HepG2 (cell line): Measurements from ENCODE around the gene LAMC1. TPM values are rescaled to one million over a fixed set of nuclear protein-coding genes. Genes with fewer than 3 reads are reported as not detected.
A peak's percentile ranks its signal among the peaks of the same experiment; 100 is the strongest.

Experiments used
- HCFC1 ChIP-seq: fragments of 150-350 bp; IDR thresholded peaks from 2 replicates; pipeline ENCODE4 v1.6.1; 2014; ENCODE audit warnings: low read depth, low read length
- HNF1A ChIP-seq, 2 experiments: sonication (generic) in 1 of 2; formaldehyde crosslinking in 1 of 2; IDR thresholded peaks; 2 replicates each; pipeline versions ENCODE4 v1.4.0 to v1.6.1; 2016 to 2020; ENCODE audit warnings: borderline replicate concordance in 1 of 2, low read depth in 1 of 2, mild to moderate bottlenecking in 1 of 2, missing genetic modification reagents in 1 of 2
- ISX ChIP-seq: sonication (generic); formaldehyde crosslinking; conservative IDR thresholded peaks from 2 replicates; pipeline ENCODE4 v1.5.0; 2020; ENCODE audit warnings: missing genetic modification reagents
- MEIS1 ChIP-seq: sonication (generic); formaldehyde crosslinking; IDR thresholded peaks from 2 replicates; pipeline ENCODE4 v1.9.0; 2021; ENCODE audit warnings: mild to moderate bottlenecking, missing genetic modification reagents, moderate library complexity, borderline replicate concordance
- MXD4 ChIP-seq: IDR thresholded peaks from 2 replicates; pipeline ENCODE4 v1.6.1; 2016; ENCODE audit warnings: mild to moderate bottlenecking, missing biosample characterization, missing genetic modification reagents
- NONO ChIP-seq, 2 experiments: fragments of 450-650 bp in 1 of 2; sonication (generic) in 1 of 2; formaldehyde crosslinking in 1 of 2; IDR thresholded peaks in 1 of 2; conservative IDR thresholded peaks in 1 of 2; 2 replicates each; pipeline versions ENCODE4 v1.6.1 to v1.8.0; 2017 to 2022; ENCODE audit warnings: mild to moderate bottlenecking in 1 of 2, missing genetic modification reagents in 1 of 2, moderate library complexity in 1 of 2
- PLSCR1 ChIP-seq: sonication (generic); formaldehyde crosslinking; IDR thresholded peaks from 2 replicates; pipeline ENCODE4 v1.5.0; 2020; ENCODE audit warnings: missing genetic modification reagents, mild to moderate bottlenecking, borderline replicate concordance
- TEAD3 ChIP-seq: optimal IDR thresholded peaks from 2 replicates; pipeline ENCODE3; 2016; ENCODE audit warnings: borderline replicate concordance
- TRIM24 ChIP-seq: sonication (generic); formaldehyde crosslinking; IDR thresholded peaks from 2 replicates; pipeline ENCODE4 v1.8.0; 2022; ENCODE audit warnings: mild to moderate bottlenecking, missing genetic modification reagents
- ZBTB7A ChIP-seq: sonication (generic); formaldehyde crosslinking; IDR thresholded peaks from 2 replicates; pipeline ENCODE4 v1.8.0; 2022; ENCODE audit warnings: mild to moderate bottlenecking, missing genetic modification reagents
- ZKSCAN8 ChIP-seq: IDR thresholded peaks from 2 replicates; pipeline ENCODE4 v1.6.1; 2016; ENCODE audit warnings: borderline replicate concordance, missing genetic modification reagents, missing compliant biosample characterization
- ZNF609 ChIP-seq: sonication (generic); formaldehyde crosslinking; IDR thresholded peaks from 2 replicates; pipeline ENCODE4 v1.4.0; 2020; ENCODE audit warnings: mild to moderate bottlenecking, missing genetic modification reagents, borderline replicate concordance
- ZSCAN31 ChIP-seq: sonication (generic); formaldehyde crosslinking; IDR thresholded peaks from 2 replicates; pipeline ENCODE4 v1.5.0; 2020; ENCODE audit warnings: low read depth, mild to moderate bottlenecking, missing genetic modification reagents
- polyA plus RNA-seq, 8 experiments: library from polyadenylated mRNA; depleted of rRNA in 3 of 8; stranded (reverse) in 7 of 8; unstranded in 1 of 8; fragments of >200 nt; fragmentation: Illumina TruSeq in 4 of 8; extraction: Trizol in 4 of 8; gene quantifications; 2 replicates each; pipeline versions ENCODE4 v1.2.1 to v1.2.3, GENCODE V29; 2011 to 2016; ENCODE audit warnings: low read depth in 4 of 8, missing spikeins in 1 of 8, mixed read lengths in 1 of 8; ENCODE audit not compliant: insufficient read depth in 1 of 8
- total RNA-seq, 5 experiments: library from RNA; depleted of rRNA; stranded (reverse); fragments of >200 nt; fragmentation: Illumina TruSeq; extraction: Trizol; gene quantifications; 2 replicates each; pipeline ENCODE4 v1.2.3, GENCODE V29; 2016; ENCODE audit warnings: low read depth in 1 of 5
- TF ChIP-seq, protein P1 (sequence below): sonication (generic); formaldehyde crosslinking; IDR thresholded peaks from 2 replicates; pipeline ENCODE4 v1.5.1; 2020; ENCODE audit warnings: mild to moderate bottlenecking, missing genetic modification reagents, moderate library complexity
- TF ChIP-seq, protein P2 (sequence below): sonication (generic); formaldehyde crosslinking; IDR thresholded peaks from 2 replicates; pipeline ENCODE4 v1.4.0; 2020; ENCODE audit warnings: missing genetic modification reagents

LAMC1 gene
- total and polyA plus RNA-seq, 2 of the 13 experiments (the other 11 are each of a cell fraction or from before 2014, with no cell fraction given) = 58.5 to 137 TPM

DNA sequence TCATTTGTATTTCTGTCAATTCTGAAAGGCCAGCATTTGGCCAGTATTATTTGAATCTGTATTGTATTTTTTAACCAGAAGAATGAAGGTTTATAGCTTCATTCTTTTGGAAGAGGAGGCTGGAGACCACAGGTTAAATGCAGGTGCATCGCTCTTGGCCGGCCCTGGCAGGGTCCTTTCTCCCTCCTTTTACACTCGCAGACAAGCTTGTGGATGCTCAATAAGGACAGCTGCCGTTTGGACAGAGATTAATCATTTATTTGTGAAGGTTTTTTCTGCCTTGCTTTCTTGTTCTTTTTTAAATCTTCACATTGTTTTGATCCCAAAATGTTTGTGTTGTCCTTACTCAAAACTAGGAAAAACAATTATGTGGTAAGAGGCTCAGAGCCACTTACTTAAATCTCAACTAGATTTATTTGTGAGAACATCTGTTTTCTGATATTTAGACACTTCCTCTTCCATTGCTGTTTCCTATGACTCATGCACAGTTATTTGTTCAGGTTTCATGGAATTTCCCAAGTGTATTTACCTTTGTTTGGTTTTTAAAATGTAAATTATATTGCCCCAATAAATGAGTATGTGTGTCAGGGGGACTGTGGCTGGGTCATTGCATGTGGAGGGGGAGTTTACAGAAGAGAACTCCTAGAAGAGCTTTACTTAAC is 116.2 kb downstream of the LAMC1 start (continued):
- no peak for TF ChIP-seq ZKSCAN8 (CRISPR knock-in tag)
- TF ChIP-seq, protein P1, sequence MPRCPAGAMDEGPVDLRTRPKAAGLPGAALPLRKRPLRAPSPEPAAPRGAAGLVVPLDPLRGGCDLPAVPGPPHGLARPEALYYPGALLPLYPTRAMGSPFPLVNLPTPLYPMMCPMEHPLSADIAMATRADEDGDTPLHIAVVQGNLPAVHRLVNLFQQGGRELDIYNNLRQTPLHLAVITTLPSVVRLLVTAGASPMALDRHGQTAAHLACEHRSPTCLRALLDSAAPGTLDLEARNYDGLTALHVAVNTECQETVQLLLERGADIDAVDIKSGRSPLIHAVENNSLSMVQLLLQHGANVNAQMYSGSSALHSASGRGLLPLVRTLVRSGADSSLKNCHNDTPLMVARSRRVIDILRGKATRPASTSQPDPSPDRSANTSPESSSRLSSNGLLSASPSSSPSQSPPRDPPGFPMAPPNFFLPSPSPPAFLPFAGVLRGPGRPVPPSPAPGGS (CRISPR knock-in tag) = no peak
- TF ChIP-seq ZBTB7A (CRISPR knock-in tag) = no peak
- no peak for TF ChIP-seq PLSCR1
- TF ChIP-seq NONO (IDR thresholded peaks at IDR 0.05) = no peak
- no peak for TF ChIP-seq NONO (CRISPR knock-in tag; conservative IDR thresholded peaks at IDR 0.05)
- TF ChIP-seq TEAD3 (CRISPR knock-in tag) = peak; percentile 34
- TF ChIP-seq ZSCAN31 (CRISPR knock-in tag) = no peak
- TF ChIP-seq HNF1A (IDR thresholded peaks at IDR 0.05; ENCODE audit: low read depth) = 0 out of 2 replicates have a peak, but pooled peaks have one; percentile 22
- TF ChIP-seq HNF1A (CRISPR knock-in tag; IDR thresholded peaks at IDR 0.05; ENCODE audit: borderline replicate concordance) = no peak
- TF ChIP-seq TRIM24 (CRISPR knock-in tag) = no peak
- TF ChIP-seq ISX (CRISPR knock-in tag) = no peak
- TF ChIP-seq, protein P2, sequence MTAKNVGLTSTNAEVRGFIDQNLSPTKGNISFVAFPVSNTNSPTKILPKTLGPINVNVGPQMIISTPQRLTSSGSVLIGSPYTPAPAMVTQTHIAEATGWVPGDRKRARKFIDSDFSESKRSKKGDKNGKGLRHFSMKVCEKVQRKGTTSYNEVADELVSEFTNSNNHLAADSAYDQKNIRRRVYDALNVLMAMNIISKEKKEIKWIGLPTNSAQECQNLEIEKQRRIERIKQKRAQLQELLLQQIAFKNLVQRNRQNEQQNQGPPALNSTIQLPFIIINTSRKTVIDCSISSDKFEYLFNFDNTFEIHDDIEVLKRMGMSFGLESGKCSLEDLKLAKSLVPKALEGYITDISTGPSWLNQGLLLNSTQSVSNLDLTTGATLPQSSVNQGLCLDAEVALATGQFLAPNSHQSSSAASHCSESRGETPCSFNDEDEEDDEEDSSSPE = no peak
- TF ChIP-seq HCFC1 = no peak
- TF ChIP-seq MXD4 = no peak
- no peak for TF ChIP-seq ZNF609
- no peak for TF ChIP-seq MEIS1 (CRISPR knock-in tag)
